NCI-H1092 (cell line): ENCODE results near the gene RASAL3.

Source experiments
- DNase-seq: peaks from one replicate; lab custom pipeline; 2025; lab: John Stamatoyannopoulos, UW

Gene RASAL3

DNA sequence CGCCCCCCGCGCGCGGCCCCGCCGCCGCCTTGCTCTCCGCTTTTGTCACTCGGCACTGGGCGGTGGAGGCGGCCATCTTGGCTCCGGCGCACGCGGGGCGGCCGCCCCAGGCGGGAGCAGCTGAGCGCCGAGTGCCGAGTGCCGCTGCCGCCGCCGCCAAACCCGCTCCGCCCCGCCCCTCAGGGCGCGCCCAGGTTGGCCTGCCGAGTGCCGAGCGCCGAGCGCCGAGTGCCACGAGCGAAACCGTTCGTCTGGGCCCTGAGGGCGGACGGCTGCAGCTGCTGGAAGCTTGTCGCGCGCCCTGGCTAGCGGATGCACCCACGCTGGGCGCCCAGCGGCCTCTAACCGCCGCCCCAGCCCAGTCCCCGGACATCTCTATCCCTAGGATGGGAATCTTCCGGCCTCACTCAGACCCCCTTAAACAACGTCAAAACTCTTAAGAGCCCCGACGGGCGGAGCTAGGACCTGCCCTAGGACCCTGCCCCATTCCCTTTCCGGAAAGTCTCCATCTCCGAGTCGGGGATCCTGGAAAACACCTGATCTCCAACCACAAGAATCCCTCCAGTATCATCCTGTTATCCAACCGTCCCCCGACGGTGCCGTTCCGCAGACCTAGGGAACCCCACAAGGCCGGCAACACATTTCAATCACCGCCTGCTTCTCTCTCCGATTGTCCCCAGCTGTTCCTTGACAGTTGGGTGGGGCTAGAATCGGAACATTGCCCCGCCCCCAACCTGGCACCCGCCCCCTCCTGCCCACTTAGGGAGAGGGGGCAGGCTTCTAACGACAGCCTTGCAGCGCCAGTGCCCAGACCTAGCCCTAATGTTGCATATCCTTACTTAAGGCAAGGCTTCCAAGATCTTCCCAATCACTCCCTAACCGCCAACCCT is 31.5 kb downstream of the RASAL3 start:
- DNase-seq, result peak; percentile 86

DNA sequence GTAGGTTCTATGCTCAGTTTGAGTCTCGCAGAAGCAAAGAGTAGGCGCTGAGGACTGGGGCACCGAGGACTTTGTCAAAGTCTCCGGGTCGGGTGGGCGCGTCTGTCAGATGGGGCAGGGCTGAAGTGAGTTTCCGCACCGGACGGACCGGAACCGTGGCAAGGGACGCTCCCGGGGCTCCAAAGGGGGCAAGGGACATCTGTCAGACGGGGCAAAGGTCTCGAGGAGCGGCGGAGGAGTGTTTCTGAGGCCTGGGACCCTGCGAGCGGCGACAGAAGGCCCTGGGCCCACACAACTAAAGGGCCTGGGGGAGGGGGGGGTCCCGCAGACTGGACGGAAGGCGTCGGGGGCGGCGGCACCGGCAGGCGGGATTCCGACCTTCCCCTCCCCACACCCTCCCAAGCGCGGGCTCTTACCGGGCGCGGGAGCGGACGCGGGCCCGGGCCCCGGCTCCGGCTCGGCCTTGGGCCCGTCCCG is 32.3 kb downstream of the RASAL3 start:
- no peak for DNase-seq

DNA sequence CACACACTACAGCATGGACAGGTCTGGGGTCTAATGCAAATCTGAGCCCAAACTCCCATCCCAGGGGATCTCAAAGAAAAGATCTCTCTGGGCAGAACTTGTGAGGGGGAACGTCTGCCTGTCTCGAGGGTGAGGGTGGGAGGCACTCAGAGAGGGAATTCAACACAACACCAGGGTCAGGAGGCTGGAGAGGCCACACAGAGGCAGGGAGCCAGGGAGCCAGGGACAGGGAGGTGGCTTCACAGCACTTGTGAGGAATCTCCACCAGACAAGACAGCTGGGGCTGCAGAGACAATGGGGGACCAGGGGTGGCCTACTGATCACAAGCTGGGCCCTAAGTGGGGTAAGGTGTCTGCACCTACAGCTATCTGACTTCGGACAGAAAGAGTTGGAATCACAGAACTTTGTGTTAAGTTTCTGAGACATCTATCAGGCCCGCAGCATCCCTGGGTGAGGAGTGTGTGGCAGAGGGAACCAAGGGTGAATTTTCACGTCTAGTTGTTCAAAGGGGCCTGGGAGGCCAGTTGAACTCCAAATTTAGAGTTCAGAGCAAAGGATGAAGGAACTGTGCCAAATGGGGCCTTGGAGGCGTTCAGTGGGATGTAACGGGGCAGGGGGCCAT is 32.8 kb downstream of the RASAL3 start:
- DNase-seq, result no peak

DNA sequence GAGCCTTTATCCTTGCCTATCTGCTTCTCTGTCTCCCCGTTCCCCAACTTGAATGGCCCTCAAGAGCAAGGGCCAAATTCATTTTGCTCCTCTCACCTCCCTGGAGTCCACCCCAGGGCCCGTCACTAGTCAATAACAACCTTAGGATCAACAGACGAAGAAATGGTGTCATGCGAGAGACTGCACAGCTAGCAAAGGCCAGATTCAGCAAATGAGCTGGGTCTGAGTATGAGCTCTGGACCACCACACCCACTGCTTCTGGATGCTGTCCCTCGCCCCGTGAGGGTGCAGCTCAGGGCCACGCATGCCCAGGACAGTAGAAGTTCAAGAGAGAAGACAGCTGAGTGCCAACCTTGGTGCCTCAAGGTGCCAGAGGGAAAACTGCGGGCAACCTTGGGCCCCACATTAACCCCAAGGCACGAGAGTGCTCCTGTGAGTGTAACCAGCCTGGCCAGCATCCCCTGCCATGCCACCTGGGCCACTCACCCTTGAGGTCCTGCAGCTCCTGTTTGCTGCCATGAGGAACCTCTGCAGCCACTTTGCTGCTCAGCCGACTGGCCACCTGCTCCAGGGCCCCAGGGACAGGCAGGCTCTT is 33.7 kb downstream of the RASAL3 start:
- DNase-seq, result no peak

DNA sequence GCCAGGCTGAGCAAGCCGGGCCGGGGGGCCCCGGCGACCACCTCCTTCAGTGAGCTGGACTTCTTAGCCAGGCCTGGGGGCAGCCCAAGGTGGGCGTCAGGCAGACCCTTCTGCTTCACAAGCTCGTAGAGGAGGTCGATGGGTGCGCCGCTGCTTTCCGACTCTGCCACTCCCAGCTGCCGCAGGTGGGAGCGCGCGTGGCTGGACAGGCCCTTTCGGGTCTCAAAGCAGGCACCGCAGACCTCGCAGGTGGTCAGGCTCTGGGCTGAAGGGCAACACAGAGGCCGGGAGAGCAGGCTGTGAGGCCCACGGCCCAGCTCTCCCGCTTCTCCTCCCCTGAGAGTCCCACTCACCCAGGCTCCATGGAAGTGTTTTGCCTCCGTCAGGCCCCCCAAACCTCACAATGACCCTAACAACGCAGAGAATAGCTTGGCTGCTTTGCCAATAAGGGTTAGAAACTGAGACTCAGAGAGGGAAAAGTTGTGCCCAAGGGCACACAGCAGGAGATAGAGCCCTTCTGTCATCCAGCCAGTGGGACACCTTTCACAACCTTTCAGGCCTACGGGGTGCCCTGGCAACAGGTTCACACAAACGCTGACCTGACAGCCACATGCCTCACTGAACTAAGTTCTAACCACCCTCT is 34.4 kb downstream of the RASAL3 start:
- DNase-seq, result no peak

DNA sequence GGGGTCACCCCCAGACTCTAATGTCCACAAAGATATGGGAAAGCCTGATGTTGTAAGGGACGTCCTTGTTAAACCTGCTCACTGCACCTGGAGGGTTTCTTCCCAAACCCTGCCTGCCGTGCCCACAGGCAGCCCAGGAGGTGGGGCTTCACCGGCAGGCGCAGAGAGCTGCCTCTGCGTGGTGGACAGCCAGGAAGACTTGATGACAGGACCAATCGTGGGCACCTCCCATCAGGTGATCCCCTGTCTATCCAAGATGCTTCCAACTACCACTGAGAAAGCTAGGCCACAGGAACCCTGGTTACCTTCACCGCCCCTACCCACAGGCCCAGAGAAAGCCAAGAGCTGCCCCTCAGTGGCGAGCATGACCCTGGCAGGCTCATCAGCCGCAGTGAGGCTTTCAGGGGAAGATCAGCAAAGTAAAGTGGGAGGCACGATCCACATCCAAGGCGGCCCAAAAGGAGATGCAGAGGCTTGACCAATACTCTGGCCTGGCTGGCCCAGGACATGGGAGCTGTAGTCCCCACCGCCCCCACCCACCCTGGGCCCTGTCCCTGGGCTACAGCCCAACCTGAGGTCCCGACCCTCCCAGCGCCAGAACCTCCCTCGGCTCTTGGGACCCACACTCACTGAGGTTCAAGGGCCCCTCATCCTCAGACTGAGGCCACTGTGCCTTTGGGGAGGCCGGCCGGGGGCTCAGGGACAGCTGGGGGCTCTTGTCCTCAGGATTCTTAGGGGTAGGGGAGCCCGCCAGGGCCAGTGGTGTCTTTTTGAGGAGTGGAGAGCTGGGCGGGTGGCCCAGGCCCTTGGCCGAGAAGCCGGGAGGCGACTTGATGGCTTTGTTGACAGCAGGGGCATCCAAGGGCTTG is 35.2 kb downstream of the RASAL3 start:
- no peak for DNase-seq

DNA sequence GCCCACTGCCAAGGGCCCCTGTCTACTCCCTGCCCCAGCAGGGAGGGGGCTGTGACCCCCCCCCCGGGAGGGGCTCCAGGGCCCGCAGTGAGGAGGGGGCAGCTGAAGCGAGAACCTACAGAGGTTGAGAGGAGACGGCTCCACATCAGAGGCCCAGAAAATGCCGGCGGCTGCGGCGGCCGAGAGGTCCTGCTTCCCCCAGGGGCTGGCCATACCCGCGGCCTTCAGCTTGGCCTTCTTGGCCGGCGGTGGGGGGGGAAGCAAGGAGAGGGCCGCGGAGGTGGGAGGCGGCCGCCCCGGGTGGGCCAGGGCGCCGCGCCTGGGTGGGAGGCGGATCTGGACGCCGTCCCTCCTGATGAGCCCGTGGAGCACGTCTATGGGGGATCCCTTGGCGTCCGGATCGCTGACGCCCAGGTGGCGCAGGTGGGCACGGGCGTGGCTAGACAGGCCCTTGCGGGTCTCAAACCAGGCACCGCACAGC is 36.3 kb downstream of the RASAL3 start:
- no peak for DNase-seq

DNA sequence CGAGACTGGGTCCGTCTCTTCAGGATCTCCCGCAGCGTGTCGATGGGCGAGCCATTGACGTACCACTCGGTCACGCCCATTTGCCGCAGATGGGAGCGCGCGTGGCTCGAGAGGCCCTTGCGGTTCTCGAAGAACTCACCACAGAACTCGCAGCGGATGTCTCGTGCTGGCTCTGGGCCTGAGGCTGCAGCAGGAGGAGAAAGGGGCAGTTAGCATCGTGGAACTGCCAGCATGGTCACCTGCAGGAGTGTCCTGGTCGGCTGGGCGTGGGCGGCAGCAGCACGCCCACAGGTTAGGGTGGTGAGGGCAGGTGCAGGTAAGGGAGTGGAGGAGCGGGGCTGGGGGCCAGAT is 37.0 kb downstream of the RASAL3 start:
- no peak for DNase-seq

DNA sequence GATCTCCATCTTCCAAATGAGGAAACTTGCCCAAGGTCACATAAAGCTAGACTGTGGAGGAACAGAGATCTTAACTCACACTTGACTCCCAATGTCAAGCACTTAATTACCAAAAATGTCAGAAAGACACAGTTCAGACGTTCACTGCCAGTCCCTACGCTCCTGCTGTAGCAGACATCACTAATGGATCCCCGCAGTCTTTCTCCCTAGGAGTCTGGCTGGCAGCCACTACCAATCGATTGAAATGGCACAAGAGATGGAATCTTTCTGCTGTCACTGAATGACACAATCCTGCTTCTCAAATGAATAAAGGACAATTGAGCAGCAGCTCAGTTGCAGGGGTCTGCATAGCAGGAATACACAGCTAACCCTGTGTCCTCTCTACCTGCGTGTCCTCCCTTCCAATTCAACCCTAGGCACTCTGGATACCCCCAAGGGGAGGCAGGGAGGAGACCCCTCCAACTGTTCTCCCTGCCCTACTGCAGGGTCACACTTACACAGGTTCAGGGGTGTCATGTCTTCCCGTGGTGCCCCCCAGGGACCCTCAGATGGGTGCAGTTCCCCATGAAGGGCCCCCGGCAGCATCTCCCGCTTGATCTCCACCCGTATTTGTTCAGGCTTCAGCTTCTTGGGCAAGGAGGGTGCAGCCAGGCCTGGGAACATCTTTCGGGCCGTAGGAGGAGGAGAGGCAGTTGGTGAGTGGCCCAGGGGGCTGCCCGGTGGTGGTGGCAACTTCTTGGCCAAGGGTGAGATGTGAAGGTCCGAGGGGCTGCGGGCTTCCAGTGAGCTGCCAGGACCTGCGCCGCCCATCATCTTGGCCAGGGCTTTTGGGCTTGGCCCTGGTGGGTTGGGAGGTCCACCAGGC is 37.6 kb downstream of the RASAL3 start:
- DNase-seq, result no peak

DNA sequence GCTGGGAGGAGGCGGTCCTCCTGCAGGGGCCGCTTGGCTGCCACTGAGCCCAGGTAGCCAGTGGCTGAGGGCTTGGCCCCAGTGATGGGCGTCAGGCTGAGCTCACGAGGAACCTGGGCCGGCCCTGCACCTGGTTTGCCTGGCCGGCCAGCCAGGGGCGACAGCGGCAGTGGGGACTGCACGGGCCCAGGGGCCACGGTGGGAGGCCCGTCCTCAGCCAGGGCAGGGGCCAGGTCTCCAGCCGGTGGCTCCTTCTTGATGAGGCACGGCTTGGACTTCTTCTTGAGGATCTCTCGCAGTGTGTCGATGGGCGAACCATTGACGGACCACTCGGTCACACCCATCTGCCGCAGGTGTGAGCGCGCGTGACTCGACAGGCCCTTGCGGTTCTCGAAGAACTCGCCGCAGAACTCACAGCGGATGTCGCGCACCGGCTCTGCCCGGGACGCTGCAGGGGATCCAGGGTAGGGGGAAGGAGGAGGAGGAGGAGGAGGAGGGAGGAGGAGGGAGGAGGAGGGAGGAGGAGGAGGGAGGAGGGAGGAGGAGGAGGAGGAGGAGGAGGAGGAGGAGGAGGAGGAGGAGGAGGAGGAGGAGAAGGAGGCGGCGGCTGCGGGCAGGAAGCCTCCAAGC is 38.9 kb downstream of the RASAL3 start:
- no peak for DNase-seq

DNA sequence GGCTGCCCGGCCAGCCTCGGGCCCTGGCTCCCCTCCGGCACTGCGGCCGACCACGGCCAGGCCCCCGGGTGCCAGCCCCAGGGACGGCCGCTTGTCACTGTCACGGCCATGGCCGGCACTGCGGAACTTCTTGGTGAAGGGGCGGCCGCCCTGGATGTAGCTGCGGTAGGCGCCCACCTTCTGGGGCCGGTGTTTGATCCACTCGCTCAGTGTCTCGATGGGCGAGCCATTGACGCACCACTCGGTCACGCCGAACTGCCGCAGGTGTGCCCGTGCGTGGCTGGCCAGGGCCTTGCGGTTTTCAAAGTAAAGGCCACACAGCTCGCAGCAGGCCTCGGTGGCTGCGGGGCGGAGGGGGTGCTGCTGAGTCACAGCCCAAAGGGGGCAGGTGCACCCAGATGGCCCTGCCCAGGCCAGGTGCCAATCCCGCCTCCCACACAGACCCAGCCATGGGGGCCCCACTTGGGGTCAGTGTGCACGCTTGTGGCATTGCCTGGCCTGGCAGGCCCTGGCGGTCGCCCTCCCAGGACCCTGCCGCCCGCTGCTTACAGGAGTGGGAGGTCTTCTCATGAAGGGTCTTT is 39.6 kb downstream of the RASAL3 start:
- DNase-seq, result no peak

DNA sequence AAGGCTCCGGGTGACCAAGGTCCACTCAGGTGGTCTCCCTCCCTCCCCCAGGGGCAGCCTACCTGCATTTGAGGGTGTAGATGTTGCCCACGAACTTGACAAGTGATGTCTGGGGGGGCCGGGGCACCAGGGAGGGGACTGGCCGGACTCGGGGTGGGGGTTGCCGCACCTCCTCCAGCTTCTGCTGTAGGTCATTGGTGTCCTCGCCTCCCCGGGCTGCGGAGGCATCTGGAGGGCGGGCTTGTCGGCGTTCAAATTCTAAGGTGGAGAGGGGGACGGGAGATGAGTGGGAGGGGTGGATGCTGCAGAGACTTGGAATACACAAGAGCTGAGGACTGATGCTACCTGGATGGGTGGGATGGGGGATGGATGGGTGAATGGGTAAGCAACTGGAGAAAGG is 40.2 kb downstream of the RASAL3 start:
- DNase-seq, result no peak

DNA sequence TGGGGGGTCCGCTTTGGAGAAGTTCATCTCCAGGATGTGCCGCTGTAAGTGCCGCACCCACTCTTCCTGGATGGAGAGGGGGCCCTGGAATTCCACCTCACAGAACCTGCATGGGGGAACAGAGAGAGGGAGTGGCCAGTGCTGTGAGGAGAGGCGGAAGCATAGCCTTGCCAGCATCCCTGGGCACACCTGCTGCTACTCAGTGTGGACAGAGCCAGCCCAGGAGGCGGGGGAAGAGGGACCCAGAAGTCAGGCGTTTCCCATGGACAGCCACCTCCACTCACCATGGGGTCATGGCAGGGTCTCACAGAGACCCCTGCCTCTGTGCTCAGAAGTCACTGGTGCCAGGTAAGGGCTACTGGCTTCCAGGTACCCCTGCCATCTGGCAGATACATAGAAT is 41.2 kb downstream of the RASAL3 start:
- no peak for DNase-seq

DNA sequence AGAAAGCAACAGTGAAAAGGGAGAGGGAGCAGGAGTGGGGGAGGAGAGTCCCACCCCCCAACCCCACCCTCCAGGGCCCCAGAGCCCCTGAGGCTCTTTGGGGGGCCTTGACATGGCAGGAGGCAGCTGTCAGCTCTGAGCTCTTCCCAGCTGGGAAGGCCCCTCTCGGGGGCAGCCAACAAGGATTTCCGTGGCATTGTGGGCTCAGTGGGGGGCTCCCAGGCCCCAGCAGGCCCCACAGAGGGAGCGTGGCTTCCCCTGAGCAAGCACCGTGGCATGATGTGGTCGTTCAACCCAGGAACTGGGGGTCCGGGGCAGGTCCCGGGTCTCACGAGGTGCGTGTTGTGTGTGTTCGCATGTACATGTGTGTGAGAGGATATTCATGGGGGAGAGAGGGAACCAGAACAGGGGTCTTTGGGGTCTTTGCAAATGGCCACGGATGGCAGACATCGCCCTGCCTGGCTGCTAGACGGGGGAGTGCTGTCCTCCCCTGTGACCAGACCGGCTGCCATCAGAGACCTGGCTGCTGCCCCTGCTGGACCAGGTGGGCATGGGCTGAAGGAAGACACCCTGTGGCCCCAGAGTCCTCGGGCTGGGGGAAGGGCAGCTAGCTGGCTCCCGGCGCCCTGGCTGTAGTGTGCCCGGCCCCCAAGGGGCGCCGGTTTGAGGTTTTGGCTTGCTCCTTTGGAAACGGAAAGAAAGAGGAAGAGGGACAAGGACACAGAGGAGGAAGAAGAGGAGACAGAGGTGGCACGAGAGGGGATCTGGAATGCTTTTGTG is 41.9 kb downstream of the RASAL3 start:
- no peak for DNase-seq

DNA sequence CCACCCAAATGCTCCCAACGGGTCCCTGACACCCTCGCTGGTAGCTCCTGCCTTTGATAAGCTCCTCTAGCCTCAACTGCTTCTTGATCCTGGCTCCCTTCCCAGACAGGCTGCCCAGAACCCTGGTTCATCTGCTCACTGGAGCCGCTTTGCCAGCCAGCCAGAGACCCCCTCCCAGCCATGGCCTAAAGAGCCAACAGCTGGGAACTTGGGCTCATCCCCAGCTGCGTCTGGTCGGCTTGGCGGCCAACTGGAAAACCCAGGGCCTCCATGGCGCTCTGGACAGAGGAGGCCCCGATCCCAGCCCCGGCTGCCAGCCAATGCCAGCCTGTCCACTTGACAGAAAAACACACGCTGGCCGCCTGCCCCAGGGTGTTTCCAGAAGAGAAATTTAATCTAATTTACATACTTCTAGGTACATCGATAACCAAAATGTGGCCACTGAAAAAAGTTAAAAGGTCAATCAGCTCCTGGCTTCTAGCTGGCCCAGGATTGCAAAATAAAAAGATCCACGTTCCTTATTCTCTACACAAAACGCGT is 42.6 kb downstream of the RASAL3 start:
- DNase-seq, result peak; percentile 92

DNA sequence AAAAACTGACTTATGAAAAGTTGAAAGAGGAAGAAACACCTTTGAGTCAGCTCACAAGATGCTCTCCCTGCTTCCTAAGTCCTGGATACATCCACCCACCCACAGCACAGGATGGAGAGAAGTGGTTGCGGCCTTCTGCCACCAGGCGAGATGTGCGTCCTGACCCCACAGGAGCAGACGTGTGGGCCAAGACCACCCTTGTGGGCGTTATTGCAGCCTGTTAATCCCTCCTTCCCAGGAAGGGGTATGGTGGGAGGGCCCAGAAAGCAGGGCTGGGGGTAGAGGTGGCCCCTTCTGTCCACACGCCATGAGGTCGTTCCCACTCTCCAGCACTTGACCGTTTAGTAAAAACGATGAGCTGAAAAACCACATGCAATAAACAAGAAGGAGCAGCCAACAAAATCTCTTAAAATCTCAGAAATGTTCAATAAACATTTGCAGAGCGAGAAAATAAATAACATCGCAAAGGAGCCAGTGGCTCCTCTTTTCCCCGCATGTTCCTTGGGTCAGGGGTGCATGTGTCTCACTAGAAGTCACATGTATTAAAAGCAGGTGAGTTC is 43.1 kb downstream of the RASAL3 start:
- no peak for DNase-seq

DNA sequence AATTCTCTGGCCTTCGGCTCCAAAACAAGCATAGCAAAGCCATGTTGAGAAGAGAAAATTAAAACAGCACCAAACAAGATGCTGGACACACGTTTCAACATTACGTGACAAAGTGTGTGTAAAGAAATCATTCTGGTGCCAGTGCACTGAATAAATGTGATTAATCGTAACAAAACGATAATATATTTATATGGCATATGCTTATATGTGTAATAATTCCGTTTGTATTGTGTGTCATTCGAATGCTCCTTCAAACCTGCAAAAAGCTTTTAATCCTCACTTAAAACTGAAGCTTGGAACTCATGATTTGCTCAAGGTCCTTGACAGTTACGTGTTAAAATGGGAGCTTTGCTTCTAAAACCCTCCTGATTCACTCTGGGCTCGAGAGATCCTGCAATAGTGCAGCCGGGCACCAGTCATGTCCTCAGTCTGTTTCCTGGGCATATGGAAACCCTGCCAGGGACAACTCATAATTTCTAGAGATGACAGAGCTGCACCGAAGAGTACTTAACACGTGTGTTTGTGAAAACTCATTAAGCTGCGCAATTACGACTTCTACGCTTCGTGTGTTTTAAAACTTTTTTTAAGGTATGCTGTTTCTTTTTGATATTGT is 44.8 kb downstream of the RASAL3 start:
- DNase-seq, result no peak
